GM19035 (cell line): ENCODE results near the gene PANK1.

Source experiments
- ATAC-seq: cut with Tn5 transposase; IDR thresholded peaks from one replicate; pipeline ENCODE4 v1.9.1; 2021; ENCODE audit not compliant: unreplicated experiment

The PANK1 gene

GRCh38 chr10:89540420-89540949 is 104.6 kb downstream of the PANK1 start:
- no peak for ATAC-seq

- no peak for ATAC-seq
Observed at GRCh38 chr10:89537364-89537763, 107.7 kb downstream of the PANK1 start.

GRCh38 chr10:89536013-89536354 is 109.1 kb downstream of the PANK1 start:
- ATAC-seq, result no peak

GRCh38 chr10:89535171-89536012 is 109.7 kb downstream of the PANK1 start, which contains the start of gene SLC16A12:
SLC16A12 (minus strand) TSS chr10:89535594; CDS start chr10:89462578, 73,016 bp downstream.
- no peak for ATAC-seq

GRCh38 chr10:89534826-89535166 is 110.2 kb downstream of the PANK1 start:
- no peak for ATAC-seq
